Mesenchymal stem cell (in vitro differentiated cells and primary cell): Measurements from ENCODE around the gene PCDHGB1.
"Not testable (repeated sequence)": the region's sequence is repeated elsewhere in the genome, so short reads cannot be mapped to it uniquely, and the experiment has no call there.

Experiments used
- DNase-seq: peaks from one replicate; pipeline ENCODE4 v3.0.0-alpha.2; 2013
- H2AFZ ChIP-seq: one replicate; pipeline ENCODE4 v1.6.1; 2013; ENCODE audit warnings: low read depth, mild to moderate bottlenecking, control low read depth, inconsistent platforms, low read length, moderate library complexity
- H2AK5ac ChIP-seq: 2 replicates; pipeline ENCODE4 v1.6.1; 2013; ENCODE audit warnings: low read length, moderate library complexity, mild to moderate bottlenecking, inconsistent platforms; ENCODE audit not compliant: severe bottlenecking
- H2BK120ac ChIP-seq: one replicate; pipeline ENCODE4 v1.6.1; 2013; ENCODE audit warnings: low read depth, mild to moderate bottlenecking, inconsistent platforms, low read length, moderate library complexity
- H2BK12ac ChIP-seq, 2 experiments: one replicate each; pipeline ENCODE4 v1.6.1; 2013; ENCODE audit warnings: inconsistent platforms in 2 of 2, low read length in 2 of 2, mild to moderate bottlenecking in 2 of 2, moderate library complexity in 2 of 2, control low read depth in 1 of 2
- H2BK15ac ChIP-seq: one replicate; pipeline ENCODE4 v1.6.1; 2013; ENCODE audit warnings: mild to moderate bottlenecking, low read depth, inconsistent platforms; ENCODE audit not compliant: poor library complexity, severe bottlenecking
- H2BK5ac ChIP-seq: 2 replicates; pipeline ENCODE4 v1.6.1; 2013; ENCODE audit warnings: low read depth, mild to moderate bottlenecking, low read length, control low read depth, inconsistent platforms; ENCODE audit not compliant: poor library complexity, severe bottlenecking
- H3K14ac ChIP-seq, 2 experiments: one replicate each; pipeline ENCODE4 v1.6.1; 2013; ENCODE audit warnings: inconsistent platforms in 2 of 2, low read length in 2 of 2, control low read depth in 1 of 2, mild to moderate bottlenecking in 1 of 2, moderate library complexity in 1 of 2
- H3K18ac ChIP-seq, 2 experiments: one replicate each; pipeline ENCODE4 v1.6.1; 2013; ENCODE audit warnings: inconsistent platforms in 2 of 2, low read length in 2 of 2, control low read depth in 1 of 2, low read depth in 1 of 2, mild to moderate bottlenecking in 1 of 2
- H3K23ac ChIP-seq, 2 experiments: one replicate each; pipeline ENCODE4 v1.6.1; 2013; ENCODE audit warnings: inconsistent platforms in 2 of 2, low read length in 2 of 2, mild to moderate bottlenecking in 2 of 2, moderate library complexity in 2 of 2, control low read depth in 1 of 2
- H3K27ac ChIP-seq: 2 replicates; pipeline ENCODE4 v1.5.1; 2013; ENCODE audit warnings: mild to moderate bottlenecking, moderate library complexity, low read length, control low read depth, inconsistent platforms; ENCODE audit not compliant: poor library complexity, severe bottlenecking
- H3K27me3 ChIP-seq, 2 experiments: 2 replicates each; pipeline versions ENCODE4 v1.6.1 to v1.7.0; 2013; ENCODE audit warnings: low read length in 2 of 2, mild to moderate bottlenecking in 2 of 2, moderate library complexity in 2 of 2, control low read depth in 1 of 2, inconsistent platforms in 1 of 2; ENCODE audit not compliant: control insufficient read depth in 1 of 2, insufficient read depth in 1 of 2
- H3K36me3 ChIP-seq, 2 experiments: 2 replicates each; pipeline versions ENCODE4 v1.6.1 to v1.7.0; 2013; ENCODE audit warnings: low read length in 2 of 2, control low read depth in 1 of 2, inconsistent platforms in 1 of 2, low read depth in 1 of 2, mild to moderate bottlenecking in 1 of 2; ENCODE audit not compliant: insufficient read depth in 2 of 2, control insufficient read depth in 1 of 2
- H3K4ac ChIP-seq, 2 experiments: one replicate each; pipeline ENCODE4 v1.6.1; 2013; ENCODE audit warnings: inconsistent platforms in 2 of 2, low read length in 2 of 2, mild to moderate bottlenecking in 2 of 2, moderate library complexity in 2 of 2, control low read depth in 1 of 2, low read depth in 1 of 2
- H3K4me1 ChIP-seq: 2 replicates; pipeline ENCODE4 v1.6.1; 2013; ENCODE audit warnings: low read depth, low read length, control low read depth; ENCODE audit not compliant: control insufficient read depth, insufficient read depth
- H3K4me2 ChIP-seq: 2 replicates; pipeline ENCODE4 v1.6.1; 2013; ENCODE audit warnings: low read length, mild to moderate bottlenecking, inconsistent platforms; ENCODE audit not compliant: poor library complexity, severe bottlenecking
- H3K4me3 ChIP-seq, 2 experiments: 2 replicates each; pipeline versions ENCODE4 v1.5.1 to v1.7.0; 2013; ENCODE audit warnings: low read length in 2 of 2, mild to moderate bottlenecking in 2 of 2, control low read depth in 1 of 2, low read depth in 1 of 2; ENCODE audit not compliant: insufficient read depth in 1 of 2
- H3K79me1 ChIP-seq: replicated peaks from 2 replicates; pipeline ENCODE4 v1.6.1; 2013; ENCODE audit warnings: mild to moderate bottlenecking, control low read depth, low read length, inconsistent platforms; ENCODE audit not compliant: poor library complexity, severe bottlenecking
- H3K9ac ChIP-seq: 2 replicates; pipeline ENCODE4 v1.7.0; 2013; ENCODE audit warnings: mild to moderate bottlenecking, low read length, moderate library complexity
- H3K9me3 ChIP-seq: 2 replicates; pipeline ENCODE4 v1.7.0; 2013; ENCODE audit warnings: mild to moderate bottlenecking, low read length; ENCODE audit not compliant: control insufficient read depth
- H4K8ac ChIP-seq: one replicate; pipeline ENCODE4 v1.6.1; 2013; ENCODE audit warnings: inconsistent platforms, mild to moderate bottlenecking, low read length, moderate library complexity
- H4K91ac ChIP-seq: one replicate; pipeline ENCODE4 v1.6.1; 2013; ENCODE audit warnings: mild to moderate bottlenecking, low read length, inconsistent platforms
- WGBS: methylation state at CpG from one replicate; pipeline ENCODE4 v1.1.7; 2013; ENCODE audit warnings: mixed read lengths; 5-methylcytosine and 5-hydroxymethylcytosine counted together

Gene PCDHGB1

GRCh38 chr5:141343242-141343952 is 6.5 kb upstream of the PCDHGB1 start, which contains the start of gene PCDHGA3:
PCDHGA3 (plus strand) TSS chr5:141343829; CDS start chr5:141344034, 205 bp downstream.
- no peak within 1 kb of the TSS for H2BK5ac ChIP-seq
- H2BK15ac ChIP-seq = no peak within 1 kb of the TSS
- no peak within 1 kb of the TSS for H3K23ac ChIP-seq
- H3K4me1 ChIP-seq = no peaks in the 10 kb centered on the region
- H3K9ac ChIP-seq = peak within 1 kb of the TSS; percentile 79
- H3K18ac ChIP-seq = no peak within 1 kb of the TSS
- H2BK120ac ChIP-seq = no peak within 1 kb of the TSS
- DNase-seq = no peak
- H2AK5ac ChIP-seq = no peak within 1 kb of the TSS
- H2AFZ ChIP-seq = no peak within 1 kb of the TSS
- H4K8ac ChIP-seq = no peak within 1 kb of the TSS
- H3K9me3 ChIP-seq = peaks cover 56% of the 10 kb centered on the region
- H3K4ac ChIP-seq = no peak within 1 kb of the TSS
- WGBS = 67% methylated on average over 7 of the region's 9 CpGs
- no peaks in the 10 kb centered on the region for H3K79me1 ChIP-seq
- H3K27me3 ChIP-seq = no peaks in the 10 kb centered on the region
- H3K27ac ChIP-seq = no peak within 1 kb of the TSS
- peak within 1 kb of the TSS in 1 of 2 experiments; percentile 71 for H3K4me3 ChIP-seq
- H4K91ac ChIP-seq = no peak within 1 kb of the TSS
- H3K4me2 ChIP-seq = no peak within 1 kb of the TSS
- H3K36me3 ChIP-seq = no peaks in the 10 kb centered on the region
- H3K14ac ChIP-seq = no peak within 1 kb of the TSS
- no peak within 1 kb of the TSS for H2BK12ac ChIP-seq

- Histone ChIP-seq H3K9ac (peak overlapping the region; percentile 79), H3K36me3 (no peaks in the 10 kb centered on the region), H3K23ac (no peak overlapping the region), H3K4me3 (peak overlapping the region in 1 of 2 experiments; percentile 71), H4K91ac (no peak overlapping the region), H4K8ac (no peak overlapping the region), H3K18ac (no peak overlapping the region), H2BK12ac (no peak overlapping the region), H3K14ac (no peak overlapping the region), H3K4ac (no peak overlapping the region), H2BK5ac (no peak overlapping the region), H3K27ac (no peak overlapping the region), H3K4me2 (no peak overlapping the region), H2AK5ac (no peak overlapping the region), H2BK15ac (no peak overlapping the region), H2AFZ (no peak overlapping the region), H3K79me1 (no peaks in the 10 kb centered on the region), H3K27me3 (no peaks in the 10 kb centered on the region), H2BK120ac (no peak overlapping the region), H3K4me1 (no peaks in the 10 kb centered on the region), H3K9me3 (peaks cover 58% of the 10 kb centered on the region)
- WGBS = 94% methylated on average over 26 of the region's 31 CpGs
- DNase-seq = no peak
Measured at GRCh38 chr5:141343953-141344463, 5.9 kb upstream of the PCDHGB1 start.

- Histone ChIP-seq H3K4me3 (no peak overlapping the region), H3K79me1 (no peaks in the 10 kb centered on the region), H2BK5ac (no peak overlapping the region), H3K14ac (no peak overlapping the region), H4K8ac (no peak overlapping the region), H2BK120ac (no peak overlapping the region), H3K27ac (no peak overlapping the region), H2AK5ac (no peak overlapping the region), H3K9ac (no peak overlapping the region), H3K18ac (no peak overlapping the region), H3K36me3 (no peaks in the 10 kb centered on the region), H2AFZ (no peak overlapping the region), H3K4me1 (no peaks in the 10 kb centered on the region), H2BK15ac (no peak overlapping the region), H3K9me3 (peaks cover 47% of the 10 kb centered on the region), H2BK12ac (no peak overlapping the region), H4K91ac (no peak overlapping the region), H3K27me3 (no peaks in the 10 kb centered on the region), H3K4me2 (no peak overlapping the region), H3K4ac (no peak overlapping the region), H3K23ac (no peak overlapping the region)
- 96% methylated on average over 15 of the region's 20 CpGs for WGBS
- DNase-seq = no peak
Measured at GRCh38 chr5:141345327-141345726, 4.6 kb upstream of the PCDHGB1 start.

- H3K36me3 ChIP-seq, H3K79me1 ChIP-seq, H2AK5ac ChIP-seq, H4K8ac ChIP-seq, H3K9ac ChIP-seq, H3K18ac ChIP-seq, H3K23ac ChIP-seq, H2AFZ ChIP-seq, H3K4me3 ChIP-seq, H3K4me1 ChIP-seq, H3K27ac ChIP-seq, H2BK5ac ChIP-seq, H3K27me3 ChIP-seq, H3K14ac ChIP-seq, H4K91ac ChIP-seq, H3K4ac ChIP-seq, H2BK15ac ChIP-seq, H2BK12ac ChIP-seq, DNase-seq, H2BK120ac ChIP-seq, H3K4me2 ChIP-seq: not testable (repeated sequence)
- WGBS = 96% methylated on average over 13 of the region's 35 CpGs
- peaks cover 53% of the 10 kb centered on the region for H3K9me3 ChIP-seq
Measured at GRCh38 chr5:141346017-141346416, 3.9 kb upstream of the PCDHGB1 start.
